ENCODE data around the gene RPL13A. TPM values are rescaled to one million over a fixed set of nuclear protein-coding genes. Genes with fewer than 3 reads are reported as not detected.

Gene RPL13A
- total and polyA plus RNA-seq, 9 of the 15 experiments (the other 6 are each of a cell fraction or from before 2014, with no cell fraction given): 1,744 to 5,482 (median 2,949) TPM

GRCh38 chr19:49514151-49514550 is 26.7 kb downstream of the RPL13A start:
- Histone ChIP-seq H4K20me1 (replicated peaks; ENCODE audit: control insufficient read depth, insufficient read depth, low read length) (no peaks in the 10 kb centered on the region), H3K27ac (ENCODE audit: extremely low read depth, low read depth, low read length) (no peak overlapping the region), H3K79me2 (ENCODE audit: control insufficient read depth, insufficient read depth, low read length) (no peaks in the 10 kb centered on the region), H3K27me3 (ENCODE audit: control insufficient read depth in 2 of 2, insufficient read depth in 2 of 2, low read length in 2 of 2) (no peaks in the 10 kb centered on the region), H3K4me1 (replicated peaks in 1 of 2; ENCODE audit: control insufficient read depth in 2 of 2, insufficient read depth in 2 of 2, low read length in 2 of 2) (peaks cover 7 to 35% of the 10 kb centered on the region in 2 experiments; a peak in 4 of 5 replicates), H3K36me3 (ENCODE audit: control insufficient read depth, insufficient read depth, low read length) (no peaks in the 10 kb centered on the region), H3K4me2 (ENCODE audit: insufficient read depth, low read length) (no peak overlapping the region), H3K9me3 (replicated peaks; ENCODE audit: control insufficient read depth, insufficient read depth, low read depth, low read length) (no peaks in the 10 kb centered on the region), H3K9me1 (ENCODE audit: control insufficient read depth, insufficient read depth, low read length) (no peaks in the 10 kb centered on the region), H3K9ac (ENCODE audit: insufficient read depth in 1 of 2, low read depth in 2 of 2, low read length in 2 of 2) (peak overlapping the region in 1 of 2 experiments; percentile 71; a peak in 2 of 4 replicates), H2AFZ (ENCODE audit: low read depth, low read length) (no peak overlapping the region), H3K4me3 (no peak overlapping the region)
- FAIRE-seq: no peak
- no TSS peak for BruUV-seq (replicated peaks)
- 83% methylated on average over 16 of the region's 21 CpGs for WGBS (ENCODE audit: insufficient coverage, low coverage, missing lambda C conversion rate)
- no peak for ATAC-seq
- in situ Hi-C loops (cut with MboI): no loop called here
- ChIA-PET POLR2A (interaction anchor here (0.6 to 0.8 kb wide), 5 partner anchors 18 to 63 kb away, joined by 3 to 4 read pairs (median 3); partner anchors contain the start of gene RPS11), CTCF (ENCODE audit: low intra/inter-chr PET ratio) (no interaction called here)
- DNase-seq (ENCODE audit: extremely low read depth in 1 of 4, low spot score in 3 of 4): no peak
- intact Hi-C loops (cut with micrococcal nuclease): no loop called here
- no peak for TF ChIP-seq NCOA6 (IDR thresholded peaks at IDR 0.05)
- no peak for TF ChIP-seq RBM34 (IDR thresholded peaks at IDR 0.05; ENCODE audit: borderline replicate concordance, insufficient read depth, low read length)
- TF ChIP-seq FOS (IDR thresholded peaks at IDR 0.05; ENCODE audit: extremely low read depth, insufficient read length): no peak
- TF ChIP-seq, protein P1, sequence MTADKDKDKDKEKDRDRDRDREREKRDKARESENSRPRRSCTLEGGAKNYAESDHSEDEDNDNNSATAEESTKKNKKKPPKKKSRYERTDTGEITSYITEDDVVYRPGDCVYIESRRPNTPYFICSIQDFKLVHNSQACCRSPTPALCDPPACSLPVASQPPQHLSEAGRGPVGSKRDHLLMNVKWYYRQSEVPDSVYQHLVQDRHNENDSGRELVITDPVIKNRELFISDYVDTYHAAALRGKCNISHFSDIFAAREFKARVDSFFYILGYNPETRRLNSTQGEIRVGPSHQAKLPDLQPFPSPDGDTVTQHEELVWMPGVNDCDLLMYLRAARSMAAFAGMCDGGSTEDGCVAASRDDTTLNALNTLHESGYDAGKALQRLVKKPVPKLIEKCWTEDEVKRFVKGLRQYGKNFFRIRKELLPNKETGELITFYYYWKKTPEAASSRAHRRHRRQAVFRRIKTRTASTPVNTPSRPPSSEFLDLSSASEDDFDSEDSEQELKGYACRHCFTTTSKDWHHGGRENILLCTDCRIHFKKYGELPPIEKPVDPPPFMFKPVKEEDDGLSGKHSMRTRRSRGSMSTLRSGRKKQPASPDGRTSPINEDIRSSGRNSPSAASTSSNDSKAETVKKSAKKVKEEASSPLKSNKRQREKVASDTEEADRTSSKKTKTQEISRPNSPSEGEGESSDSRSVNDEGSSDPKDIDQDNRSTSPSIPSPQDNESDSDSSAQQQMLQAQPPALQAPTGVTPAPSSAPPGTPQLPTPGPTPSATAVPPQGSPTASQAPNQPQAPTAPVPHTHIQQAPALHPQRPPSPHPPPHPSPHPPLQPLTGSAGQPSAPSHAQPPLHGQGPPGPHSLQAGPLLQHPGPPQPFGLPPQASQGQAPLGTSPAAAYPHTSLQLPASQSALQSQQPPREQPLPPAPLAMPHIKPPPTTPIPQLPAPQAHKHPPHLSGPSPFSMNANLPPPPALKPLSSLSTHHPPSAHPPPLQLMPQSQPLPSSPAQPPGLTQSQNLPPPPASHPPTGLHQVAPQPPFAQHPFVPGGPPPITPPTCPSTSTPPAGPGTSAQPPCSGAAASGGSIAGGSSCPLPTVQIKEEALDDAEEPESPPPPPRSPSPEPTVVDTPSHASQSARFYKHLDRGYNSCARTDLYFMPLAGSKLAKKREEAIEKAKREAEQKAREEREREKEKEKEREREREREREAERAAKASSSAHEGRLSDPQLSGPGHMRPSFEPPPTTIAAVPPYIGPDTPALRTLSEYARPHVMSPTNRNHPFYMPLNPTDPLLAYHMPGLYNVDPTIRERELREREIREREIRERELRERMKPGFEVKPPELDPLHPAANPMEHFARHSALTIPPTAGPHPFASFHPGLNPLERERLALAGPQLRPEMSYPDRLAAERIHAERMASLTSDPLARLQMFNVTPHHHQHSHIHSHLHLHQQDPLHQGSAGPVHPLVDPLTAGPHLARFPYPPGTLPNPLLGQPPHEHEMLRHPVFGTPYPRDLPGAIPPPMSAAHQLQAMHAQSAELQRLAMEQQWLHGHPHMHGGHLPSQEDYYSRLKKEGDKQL (CRISPR knock-in tag; IDR thresholded peaks at IDR 0.05; ENCODE audit: borderline replicate concordance): no peak
- TF ChIP-seq SIRT6 (IDR thresholded peaks at IDR 0.05; ENCODE audit: low read depth, low read length): no peak
- TF ChIP-seq, protein P2, sequence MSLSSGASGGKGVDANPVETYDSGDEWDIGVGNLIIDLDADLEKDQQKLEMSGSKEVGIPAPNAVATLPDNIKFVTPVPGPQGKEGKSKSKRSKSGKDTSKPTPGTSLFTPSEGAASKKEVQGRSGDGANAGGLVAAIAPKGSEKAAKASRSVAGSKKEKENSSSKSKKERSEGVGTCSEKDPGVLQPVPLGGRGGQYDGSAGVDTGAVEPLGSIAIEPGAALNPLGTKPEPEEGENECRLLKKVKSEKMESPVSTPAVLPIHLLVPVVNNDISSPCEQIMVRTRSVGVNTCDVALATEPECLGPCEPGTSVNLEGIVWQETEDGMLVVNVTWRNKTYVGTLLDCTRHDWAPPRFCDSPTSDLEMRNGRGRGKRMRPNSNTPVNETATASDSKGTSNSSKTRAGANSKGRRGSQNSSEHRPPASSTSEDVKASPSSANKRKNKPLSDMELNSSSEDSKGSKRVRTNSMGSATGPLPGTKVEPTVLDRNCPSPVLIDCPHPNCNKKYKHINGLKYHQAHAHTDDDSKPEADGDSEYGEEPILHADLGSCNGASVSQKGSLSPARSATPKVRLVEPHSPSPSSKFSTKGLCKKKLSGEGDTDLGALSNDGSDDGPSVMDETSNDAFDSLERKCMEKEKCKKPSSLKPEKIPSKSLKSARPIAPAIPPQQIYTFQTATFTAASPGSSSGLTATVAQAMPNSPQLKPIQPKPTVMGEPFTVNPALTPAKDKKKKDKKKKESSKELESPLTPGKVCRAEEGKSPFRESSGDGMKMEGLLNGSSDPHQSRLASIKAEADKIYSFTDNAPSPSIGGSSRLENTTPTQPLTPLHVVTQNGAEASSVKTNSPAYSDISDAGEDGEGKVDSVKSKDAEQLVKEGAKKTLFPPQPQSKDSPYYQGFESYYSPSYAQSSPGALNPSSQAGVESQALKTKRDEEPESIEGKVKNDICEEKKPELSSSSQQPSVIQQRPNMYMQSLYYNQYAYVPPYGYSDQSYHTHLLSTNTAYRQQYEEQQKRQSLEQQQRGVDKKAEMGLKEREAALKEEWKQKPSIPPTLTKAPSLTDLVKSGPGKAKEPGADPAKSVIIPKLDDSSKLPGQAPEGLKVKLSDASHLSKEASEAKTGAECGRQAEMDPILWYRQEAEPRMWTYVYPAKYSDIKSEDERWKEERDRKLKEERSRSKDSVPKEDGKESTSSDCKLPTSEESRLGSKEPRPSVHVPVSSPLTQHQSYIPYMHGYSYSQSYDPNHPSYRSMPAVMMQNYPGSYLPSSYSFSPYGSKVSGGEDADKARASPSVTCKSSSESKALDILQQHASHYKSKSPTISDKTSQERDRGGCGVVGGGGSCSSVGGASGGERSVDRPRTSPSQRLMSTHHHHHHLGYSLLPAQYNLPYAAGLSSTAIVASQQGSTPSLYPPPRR (CRISPR knock-in tag; IDR thresholded peaks at IDR 0.05; ENCODE audit: borderline replicate concordance): no peak
